Stimulated activated naive B cell treated with anti-CD40 and anti-IgM and Interleukin-4, amounts not matched to agents 10 μg/mL and 1 μg/mL and 100 μg/mL, for 72 hours (primary cell): ENCODE data around the gene P4HB.

Source experiments
- ATAC-seq, 2 donors: fragments of 150-1000 bp; cut with Tn5 transposase; replicated peaks; 2 replicates each; pipeline ENCODE4 v1.10.0; 2021; ENCODE audit warnings: moderate library complexity in 1 of 2
- DNase-seq: peaks from one replicate; pipeline ENCODE4 v3.0.0; 2021
- H3K27ac Mint-ChIP-seq: one replicate; pipeline ENCODE4 v1.8.0; 2022; ENCODE audit warnings: mild to moderate bottlenecking, mixed read lengths
- H3K27me3 Mint-ChIP-seq, 2 donors: one replicate each; pipeline ENCODE4 v1.8.0; 2022; ENCODE audit warnings: mixed read lengths in 2 of 2
- H3K36me3 Mint-ChIP-seq, 2 donors: one replicate each; pipeline ENCODE4 v1.8.0; 2022; ENCODE audit warnings: mixed read lengths in 2 of 2, mild to moderate bottlenecking in 1 of 2
- H3K4me1 Mint-ChIP-seq, 2 donors: one replicate each; pipeline ENCODE4 v1.8.0; 2022; ENCODE audit warnings: mixed read lengths in 2 of 2, mild to moderate bottlenecking in 1 of 2
- H3K4me3 Mint-ChIP-seq, 2 donors: one replicate each; pipeline ENCODE4 v1.8.0; 2022; ENCODE audit warnings: mild to moderate bottlenecking in 2 of 2, mixed read lengths in 2 of 2, moderate library complexity in 1 of 2
- H3K9me3 Mint-ChIP-seq, 2 donors: one replicate each; pipeline ENCODE4 v1.8.0; 2022; ENCODE audit warnings: mixed read lengths in 2 of 2, mild to moderate bottlenecking in 1 of 2

P4HB gene

DNA sequence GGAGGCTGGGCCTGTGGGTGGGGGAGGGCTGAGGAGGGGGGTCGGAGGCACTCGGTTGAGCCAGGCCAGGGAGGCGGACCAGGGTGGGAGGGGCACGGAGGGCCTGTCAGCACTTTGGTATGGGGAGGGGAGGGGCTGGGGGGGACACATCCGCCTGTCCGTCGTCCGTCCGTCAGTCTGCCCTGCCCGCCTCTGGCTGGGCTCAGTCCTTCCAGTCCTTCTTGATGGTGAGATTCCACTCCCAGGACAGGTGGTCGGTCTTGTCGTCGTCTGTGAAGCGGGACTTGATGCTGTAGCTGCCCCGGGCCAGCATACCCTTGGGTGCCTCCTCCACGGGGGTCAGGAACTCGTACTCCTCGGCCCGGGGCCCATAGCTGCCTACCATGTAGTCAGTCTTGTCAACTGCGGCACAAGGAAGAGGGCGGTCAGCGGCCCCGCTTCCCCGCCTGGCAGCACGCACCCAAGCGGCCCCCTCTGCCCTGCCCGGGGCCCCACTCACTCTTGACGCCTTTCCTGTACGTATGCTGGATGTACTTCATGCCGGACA lies 8.4 kb upstream of the P4HB start:
- H3K36me3 Mint-ChIP-seq, result peaks cover 40 to 51% of the 10 kb centered on the region in 2 donors
- H3K9me3 Mint-ChIP-seq, result no peaks in the 10 kb centered on the region
- ATAC-seq (no peak), DNase-seq (no peak)
- H3K4me1 Mint-ChIP-seq, result peaks cover 39 to 65% of the 10 kb centered on the region in 2 donors
- peak overlapping the region; percentile 88 to 89 for H3K4me3 Mint-ChIP-seq
- H3K27ac Mint-ChIP-seq, result peak overlapping the region; percentile 96
- no peaks in the 10 kb centered on the region for H3K27me3 Mint-ChIP-seq

DNA sequence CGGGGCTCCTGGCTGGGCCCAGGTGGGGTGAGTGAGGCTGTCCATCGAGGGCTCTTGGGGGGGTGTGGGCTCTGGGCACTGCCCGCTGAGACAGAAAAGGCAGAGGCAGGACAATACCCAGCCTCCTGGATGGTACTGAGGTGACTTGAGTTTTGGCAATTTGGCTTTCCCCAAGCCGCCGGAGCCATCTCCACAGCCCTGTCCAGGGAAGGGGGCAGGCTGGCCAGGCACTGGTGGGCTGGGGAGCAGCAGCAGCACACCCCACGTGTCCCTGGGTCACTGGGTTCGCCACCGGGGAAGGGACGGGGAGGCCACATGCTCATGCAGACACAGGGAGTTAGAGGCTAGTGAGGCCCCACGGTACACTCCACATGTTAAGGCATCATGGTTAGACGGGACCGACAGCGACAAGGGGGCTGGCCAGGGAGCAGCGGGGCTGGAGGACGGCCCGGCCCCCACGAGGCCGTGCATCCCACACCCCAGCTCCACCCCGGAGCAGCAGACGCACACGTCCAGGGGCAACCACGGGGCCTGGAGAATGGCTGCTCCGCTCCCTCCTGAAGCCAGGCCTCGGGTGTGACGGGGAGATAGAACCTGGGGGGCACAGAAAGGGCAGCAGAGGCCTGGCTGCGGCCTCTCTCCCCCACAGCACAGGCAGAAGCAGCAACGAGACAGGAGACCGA lies 7.8 kb upstream of the P4HB start:
- ATAC-seq, result no peak
- H3K9me3 Mint-ChIP-seq, result no peaks in the 10 kb centered on the region
- peak overlapping the region; percentile 60 to 74 for H3K4me3 Mint-ChIP-seq
- H3K27ac Mint-ChIP-seq, result peak overlapping the region; percentile 90
- H3K36me3 Mint-ChIP-seq, result peaks cover 47 to 57% of the 10 kb centered on the region in 2 donors
- H3K27me3 Mint-ChIP-seq, result no peaks in the 10 kb centered on the region
- no peak for DNase-seq
- peaks cover 45 to 67% of the 10 kb centered on the region in 2 donors for H3K4me1 Mint-ChIP-seq

DNA sequence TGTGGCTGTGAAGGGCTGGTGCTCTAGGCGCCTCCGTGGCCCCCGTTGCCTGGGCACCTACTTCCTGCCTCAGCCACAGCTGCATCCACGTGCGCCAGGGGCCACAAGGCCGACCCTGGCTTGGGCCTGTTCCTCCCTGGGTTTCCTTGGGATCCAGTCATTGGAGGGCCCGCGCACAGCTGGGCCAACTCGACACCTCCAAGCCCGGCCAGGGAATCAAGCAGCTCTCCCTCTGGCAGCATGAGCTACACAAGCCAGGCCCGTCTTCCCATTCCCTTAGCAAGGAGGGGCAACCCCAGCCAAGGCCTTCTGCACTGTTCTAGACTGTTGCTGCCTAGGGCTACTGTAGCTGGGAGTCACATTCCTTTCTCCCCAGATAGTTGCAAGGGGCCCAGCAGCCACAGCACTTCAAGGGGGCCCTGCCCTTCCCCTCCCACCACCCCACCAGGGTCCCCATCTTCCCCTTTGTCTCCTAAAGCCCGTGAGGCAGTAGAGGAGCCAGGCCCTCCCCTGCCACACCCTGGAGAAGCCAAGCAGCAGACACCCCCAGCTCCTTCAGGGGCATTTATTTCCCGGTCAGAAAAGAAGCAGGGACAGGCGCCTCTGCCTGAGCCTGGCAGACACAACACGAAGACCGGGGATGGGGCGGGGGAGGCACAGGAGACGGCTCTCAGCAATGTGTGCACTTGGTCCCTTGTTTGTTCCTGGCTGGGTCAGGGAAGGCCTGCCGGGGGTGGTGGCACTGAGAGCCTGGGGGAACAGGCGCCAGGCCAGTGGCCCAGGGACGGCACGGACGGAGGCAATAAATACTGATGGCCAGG lies 7.0 kb upstream of the P4HB start:
- Mint-ChIP-seq H3K36me3 (peaks cover 52 to 62% of the 10 kb centered on the region in 2 donors), H3K27ac (peak overlapping the region; percentile 90)
- no peak for DNase-seq

DNA sequence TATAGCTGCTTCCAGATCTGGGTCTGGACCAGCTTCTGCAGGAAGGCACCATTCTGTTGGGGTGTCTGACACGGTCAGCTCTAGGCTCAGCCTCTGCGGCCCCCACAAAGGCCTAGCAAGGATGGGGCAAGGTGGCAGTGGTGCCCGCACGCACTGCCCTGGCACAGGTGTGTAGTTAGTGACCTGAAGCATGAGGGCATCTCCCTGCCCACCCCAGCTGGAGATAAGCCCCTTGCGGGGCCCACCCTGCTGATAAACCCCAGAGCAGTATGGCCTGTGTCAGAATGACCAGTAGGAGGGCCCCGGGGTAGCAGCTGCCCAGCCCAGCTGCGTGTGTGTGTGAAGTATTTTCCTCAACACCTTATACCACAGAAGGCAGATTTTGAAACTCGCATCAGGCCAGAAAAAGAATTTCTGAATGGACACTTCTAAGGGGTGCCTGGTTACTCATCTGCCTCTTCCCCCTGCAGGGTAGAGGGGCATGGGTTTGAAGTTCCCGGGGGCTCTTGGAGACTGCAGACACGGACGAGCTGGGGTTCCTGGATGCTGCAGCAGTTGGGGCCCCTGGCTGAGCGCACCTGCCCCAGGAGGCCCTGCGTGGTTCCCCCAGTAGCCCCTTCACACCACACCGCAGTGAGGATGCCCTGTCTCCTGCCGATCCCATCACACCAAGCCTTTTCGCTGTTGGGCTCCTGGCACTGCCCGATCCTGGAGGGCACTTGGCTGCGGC lies 6.3 kb upstream of the P4HB start:
- Mint-ChIP-seq H3K36me3 (peaks cover 52 to 64% of the 10 kb centered on the region in 2 donors), H3K27ac (peak overlapping the region; percentile 90), H3K9me3 (no peaks in the 10 kb centered on the region), H3K4me3 (peak overlapping the region; percentile 60 to 74), H3K27me3 (no peaks in the 10 kb centered on the region), H3K4me1 (peaks cover 45 to 61% of the 10 kb centered on the region in 2 donors)
- no peak for DNase-seq
- no peak for ATAC-seq

More for the DNA sequence above, 7.0 kb upstream of the P4HB start:
- H3K27me3 Mint-ChIP-seq, result no peaks in the 10 kb centered on the region
- peaks cover 45 to 66% of the 10 kb centered on the region in 2 donors for H3K4me1 Mint-ChIP-seq
- ATAC-seq, result no peak
- H3K9me3 Mint-ChIP-seq, result no peaks in the 10 kb centered on the region
- H3K4me3 Mint-ChIP-seq, result peak overlapping the region; percentile 60 to 74

- peak overlapping the region; percentile 92 for H3K27ac Mint-ChIP-seq
- H3K4me1 Mint-ChIP-seq, result peaks cover 43 to 61% of the 10 kb centered on the region in 2 donors
- no peaks in the 10 kb centered on the region for H3K27me3 Mint-ChIP-seq
Observed at GRCh38 chr17:81865733-81866439, 5.6 kb upstream of the P4HB start.

GRCh38 chr17:81865358-81865732 lies 5.0 kb upstream of the P4HB start:
- Mint-ChIP-seq H3K27me3 (no peaks in the 10 kb centered on the region), H3K9me3 (no peaks in the 10 kb centered on the region), H3K36me3 (peaks cover 49 to 61% of the 10 kb centered on the region in 2 donors), H3K4me1 (peaks cover 43 to 61% of the 10 kb centered on the region in 2 donors), H3K27ac (peak overlapping the region; percentile 92), H3K4me3 (peak overlapping the region; percentile 51 to 54)
- ATAC-seq (no peak), DNase-seq (no peak)

More at GRCh38 chr17:81865733-81866439, 5.6 kb upstream of the P4HB start:
- H3K9me3 Mint-ChIP-seq, result no peaks in the 10 kb centered on the region
- peak overlapping the region; percentile 51 to 54 for H3K4me3 Mint-ChIP-seq
- H3K36me3 Mint-ChIP-seq, result peaks cover 50 to 63% of the 10 kb centered on the region in 2 donors
- DNase-seq (peak; percentile 11), ATAC-seq (no peak)

DNA sequence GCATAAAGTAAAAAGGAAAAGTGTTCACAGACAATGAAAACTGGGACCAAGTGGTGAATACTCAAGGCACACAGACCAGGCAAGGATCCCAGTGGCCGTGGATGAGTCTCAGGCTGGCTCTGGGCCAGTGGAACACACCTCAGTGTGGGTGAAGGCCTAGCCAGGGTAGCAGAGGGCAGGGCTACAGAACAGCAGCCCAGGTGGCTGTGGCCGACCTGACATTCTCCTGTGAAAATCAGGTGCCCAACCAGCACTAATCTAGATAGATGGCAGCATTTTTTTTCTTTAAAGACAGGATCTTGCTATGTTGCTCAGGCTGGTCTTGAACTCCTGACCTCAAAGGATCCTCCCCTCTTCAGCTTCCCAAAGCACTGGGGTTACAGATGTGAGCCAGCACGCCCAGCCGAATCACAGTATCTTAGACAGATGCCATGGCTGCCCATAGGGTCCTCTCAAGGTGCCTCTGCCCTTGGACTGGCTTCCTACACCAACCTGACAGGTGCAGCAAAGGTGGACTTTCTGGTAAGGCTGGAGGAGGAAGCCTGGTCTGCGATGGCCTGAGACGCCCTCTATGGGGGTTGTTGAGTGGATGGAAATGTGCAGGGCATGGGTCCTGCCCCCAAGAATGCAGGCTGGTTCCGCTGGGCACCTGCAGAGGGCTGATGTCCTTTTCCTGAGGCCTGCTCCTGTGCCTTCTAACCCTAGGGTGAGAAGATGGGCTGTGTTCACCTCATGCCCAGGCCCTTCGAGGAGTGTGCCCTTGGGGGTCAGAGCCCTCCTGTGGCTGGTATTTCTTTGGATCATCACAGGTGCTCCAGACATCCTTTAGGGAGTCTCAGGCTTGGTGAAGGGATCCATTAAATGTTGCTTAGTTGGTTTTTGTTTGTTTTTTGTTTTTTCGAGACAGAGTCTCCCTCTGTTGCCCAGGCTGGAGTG lies 3.8 kb upstream of the P4HB start:
- H3K9me3 Mint-ChIP-seq, result no peaks in the 10 kb centered on the region
- H3K4me3 Mint-ChIP-seq, result peak overlapping the region in 1 of 2 donors; percentile 21
- ATAC-seq (no peak), DNase-seq (no peak)
- H3K27ac Mint-ChIP-seq, result peak overlapping the region; percentile 51
- peaks cover 41 to 55% of the 10 kb centered on the region in 2 donors for H3K36me3 Mint-ChIP-seq
- H3K4me1 Mint-ChIP-seq, result peaks cover 43 to 55% of the 10 kb centered on the region in 2 donors
- H3K27me3 Mint-ChIP-seq, result no peaks in the 10 kb centered on the region

DNA sequence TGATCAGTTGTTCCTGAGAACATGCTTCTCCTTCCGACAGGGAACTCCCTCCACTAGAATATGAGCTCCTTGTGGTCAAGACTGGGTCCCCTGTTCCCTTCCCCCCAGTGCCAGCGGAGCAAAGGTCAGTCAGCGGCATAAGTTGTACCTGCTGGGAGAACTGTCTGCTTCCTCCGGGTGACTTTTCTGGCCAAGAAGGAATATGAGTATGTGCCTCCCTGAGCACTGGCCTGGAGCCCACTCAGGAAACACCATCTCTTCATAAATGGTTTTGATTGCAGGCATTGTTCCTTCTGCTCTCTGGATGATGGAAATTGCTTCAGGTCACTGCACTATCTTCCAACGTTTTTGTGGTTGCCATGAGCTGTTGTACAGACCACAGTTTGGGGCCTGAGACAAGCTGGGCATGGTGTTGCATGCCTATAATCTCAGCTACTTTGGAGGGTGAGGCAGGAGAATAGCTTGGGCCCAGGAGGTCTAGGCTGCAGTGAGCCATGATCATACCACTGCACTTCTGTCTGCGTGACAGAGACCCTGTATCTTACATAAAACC lies 2.9 kb upstream of the P4HB start:
- Mint-ChIP-seq H3K36me3 (peaks cover 34 to 50% of the 10 kb centered on the region in 2 donors), H3K4me3 (peak overlapping the region; percentile 80), H3K9me3 (no peaks in the 10 kb centered on the region), H3K27me3 (no peaks in the 10 kb centered on the region), H3K4me1 (peaks cover 40 to 51% of the 10 kb centered on the region in 2 donors), H3K27ac (peak overlapping the region; percentile 73)
- DNase-seq, result no peak
- no peak for ATAC-seq

DNA sequence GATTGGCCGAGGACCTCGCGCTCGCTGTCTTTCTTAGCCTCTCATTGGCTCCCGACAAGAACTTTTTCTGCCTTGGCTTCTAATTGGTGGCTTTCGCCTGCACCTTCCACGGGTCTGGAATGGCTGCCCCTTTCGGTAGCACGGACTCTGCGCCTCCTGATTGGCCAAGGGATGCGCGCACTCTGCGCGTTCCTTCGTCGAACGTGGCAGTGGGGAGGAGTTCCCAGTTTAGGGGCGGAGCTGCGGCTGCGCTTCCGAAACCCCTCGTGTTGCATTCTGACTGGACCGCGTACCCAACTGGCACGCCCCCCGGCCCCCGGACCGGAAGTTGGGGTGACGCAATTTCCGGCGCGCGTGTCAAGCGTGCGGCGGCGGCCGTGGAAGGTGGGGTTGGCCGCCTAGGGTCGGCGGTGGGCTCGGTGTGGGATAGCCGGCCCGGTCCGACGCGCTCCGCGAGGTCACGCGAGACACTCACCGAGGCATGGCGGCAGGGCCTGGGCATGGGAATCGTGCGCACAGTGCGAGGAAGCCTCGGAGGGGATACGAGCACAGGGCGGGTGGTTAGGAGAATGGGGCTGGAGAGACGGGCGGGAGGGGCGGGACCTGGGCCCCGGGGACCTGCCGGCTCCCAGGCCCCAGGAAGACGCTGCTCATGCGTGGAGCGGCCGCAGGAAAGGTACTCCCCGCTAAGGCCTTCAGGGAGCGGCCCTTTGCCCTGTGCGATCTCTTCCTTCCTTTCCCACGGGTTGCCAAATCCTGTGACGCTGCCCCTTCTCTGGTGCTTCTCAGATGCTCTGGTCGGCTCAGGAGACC lies 627 bp upstream of the P4HB start:
- ATAC-seq (peak; percentile 84 to 87), DNase-seq (peak; percentile 99)
- Mint-ChIP-seq H3K4me3 (peak overlapping the region; percentile 92 to 94), H3K4me1 (peaks cover 28 to 46% of the 10 kb centered on the region in 2 donors), H3K27me3 (no peaks in the 10 kb centered on the region), H3K9me3 (no peaks in the 10 kb centered on the region), H3K27ac (peak overlapping the region; percentile 98), H3K36me3 (peaks cover 29 to 47% of the 10 kb centered on the region in 2 donors)

- ATAC-seq (no peak), DNase-seq (no peak)
- Mint-ChIP-seq H3K27me3 (no peaks in the 10 kb centered on the region), H3K4me1 (peaks cover 18 to 46% of the 10 kb centered on the region in 2 donors), H3K36me3 (peaks cover 30 to 40% of the 10 kb centered on the region in 2 donors), H3K4me3 (peak overlapping the region; percentile 85 to 94), H3K9me3 (no peaks in the 10 kb centered on the region), H3K27ac (peak overlapping the region; percentile 83)
Observed at GRCh38 chr17:81858967-81859905, 1.1 kb downstream of the P4HB start.
